Fibroblast of lung (primary cell): ENCODE results near the gene ASH1L.

Experiments used
- EZH2 ChIP-seq: IDR thresholded peaks from 2 replicates; pipeline ENCODE4 v1.5.1; 2012; ENCODE audit warnings: low read length, control low read depth, mild to moderate bottlenecking; ENCODE audit errors: missing control alignments
- TF ChIP-seq, protein P1 (sequence below), 2 donors: IDR thresholded peaks in 1 of 2; conservative IDR thresholded peaks in 1 of 2; 1 replicate in 1 of 2; 2 replicates in 1 of 2; pipeline ENCODE4 v1.5.1; 2011 to 2012; ENCODE audit warnings: low read length in 2 of 2, control low read depth in 1 of 2, inconsistent platforms in 1 of 2, low read depth in 1 of 2, mild to moderate bottlenecking in 1 of 2

DNA sequence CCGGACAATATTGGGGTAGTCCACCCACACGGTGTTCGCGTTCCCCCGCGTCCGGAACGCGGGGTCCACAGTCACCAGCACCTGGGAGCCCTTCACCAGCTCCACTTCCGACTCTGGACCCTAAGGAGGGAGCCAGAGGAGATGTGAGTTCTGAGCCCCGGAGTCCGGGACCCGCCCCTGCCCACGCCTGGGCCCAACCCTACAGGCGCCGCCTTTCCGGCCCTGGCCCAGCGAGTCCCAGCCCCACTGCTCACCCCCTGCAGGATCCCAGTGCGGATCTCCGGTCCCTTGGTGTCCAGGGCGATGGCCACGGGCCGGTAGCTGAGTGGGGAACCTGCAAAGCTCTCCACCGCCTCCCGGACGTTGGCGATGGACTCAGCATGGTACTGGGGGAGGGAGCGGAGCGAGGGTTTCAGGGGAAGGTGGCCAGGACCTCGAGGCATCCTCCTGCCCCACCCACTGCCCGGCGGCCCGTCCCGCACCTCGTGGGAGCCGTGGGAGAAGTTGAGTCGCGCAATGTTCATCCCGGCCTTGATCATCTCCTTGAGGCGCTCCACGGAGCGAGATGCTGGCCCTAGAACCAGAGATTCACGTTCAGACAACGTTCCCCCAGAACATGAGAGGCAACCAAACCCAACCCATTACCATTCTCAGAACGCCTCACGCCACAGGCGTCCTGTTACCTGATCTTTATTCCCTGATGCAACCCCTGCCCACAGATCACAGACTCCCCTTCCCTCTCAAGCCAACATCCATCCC lies 267.2 kb downstream of the ASH1L start:
- peak; percentile 64 for TF ChIP-seq EZH2
- TF ChIP-seq, protein P1, sequence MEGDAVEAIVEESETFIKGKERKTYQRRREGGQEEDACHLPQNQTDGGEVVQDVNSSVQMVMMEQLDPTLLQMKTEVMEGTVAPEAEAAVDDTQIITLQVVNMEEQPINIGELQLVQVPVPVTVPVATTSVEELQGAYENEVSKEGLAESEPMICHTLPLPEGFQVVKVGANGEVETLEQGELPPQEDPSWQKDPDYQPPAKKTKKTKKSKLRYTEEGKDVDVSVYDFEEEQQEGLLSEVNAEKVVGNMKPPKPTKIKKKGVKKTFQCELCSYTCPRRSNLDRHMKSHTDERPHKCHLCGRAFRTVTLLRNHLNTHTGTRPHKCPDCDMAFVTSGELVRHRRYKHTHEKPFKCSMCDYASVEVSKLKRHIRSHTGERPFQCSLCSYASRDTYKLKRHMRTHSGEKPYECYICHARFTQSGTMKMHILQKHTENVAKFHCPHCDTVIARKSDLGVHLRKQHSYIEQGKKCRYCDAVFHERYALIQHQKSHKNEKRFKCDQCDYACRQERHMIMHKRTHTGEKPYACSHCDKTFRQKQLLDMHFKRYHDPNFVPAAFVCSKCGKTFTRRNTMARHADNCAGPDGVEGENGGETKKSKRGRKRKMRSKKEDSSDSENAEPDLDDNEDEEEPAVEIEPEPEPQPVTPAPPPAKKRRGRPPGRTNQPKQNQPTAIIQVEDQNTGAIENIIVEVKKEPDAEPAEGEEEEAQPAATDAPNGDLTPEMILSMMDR (conservative IDR thresholded peaks at IDR 0.05 in 1 of 2, IDR thresholded peaks at IDR 0.05 in 1 of 2; ENCODE audit: low read depth in 1 of 2, low read length in 2 of 2), result no peak
